ENCODE results near the gene SPTBN1. TPM values are rescaled to one million over a fixed set of nuclear protein-coding genes. Genes with fewer than 3 reads are reported as not detected.

SPTBN1 gene
- total and polyA plus RNA-seq, 7 experiments from 2014 or later: 43.3 to 207 (median 171) TPM

GRCh38 chr2:54653572-54654204, 197.6 kb downstream of the SPTBN1 start:
- CTCF ChIA-PET: no interaction called here

DNA sequence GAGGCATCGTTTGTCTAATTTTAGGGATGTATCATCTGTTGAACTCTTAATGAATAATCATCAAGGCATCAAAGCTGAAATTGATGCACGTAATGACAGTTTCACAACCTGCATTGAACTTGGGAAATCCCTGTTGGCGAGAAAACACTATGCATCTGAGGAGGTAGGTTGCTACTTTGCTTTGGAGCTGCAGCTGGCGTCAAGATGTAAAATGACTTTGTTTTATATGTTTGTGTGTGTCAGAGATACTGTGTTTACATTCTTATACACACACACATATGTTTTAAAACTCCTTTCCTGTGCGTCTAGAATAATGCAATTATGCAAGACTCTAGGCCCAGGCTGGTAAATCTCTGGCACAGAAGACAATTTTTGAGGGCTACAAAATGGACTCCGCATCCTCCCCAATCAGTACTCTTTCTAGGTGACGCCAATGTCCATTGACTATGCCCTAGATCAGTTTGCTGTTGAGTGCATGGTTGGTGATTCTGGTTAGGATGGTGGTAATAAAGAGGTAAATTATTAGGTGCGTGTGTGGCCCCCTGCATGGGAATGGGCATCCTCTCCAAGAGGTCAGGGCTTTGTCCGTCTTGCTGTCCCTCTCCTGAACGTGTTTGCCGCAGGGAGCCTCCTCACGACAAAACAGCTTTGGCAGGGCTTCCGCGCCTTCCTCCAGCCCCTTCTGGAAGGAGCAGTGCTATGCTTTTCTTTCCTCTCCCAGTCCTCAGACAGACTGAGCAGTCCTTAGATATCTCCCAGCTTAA, 199.1 kb downstream of the SPTBN1 start:
- ATAC-seq: no peak
- Histone ChIP-seq H3K4me3 (ENCODE audit: low read length) (no peak overlapping the region), H3K9me3 (ENCODE audit: control insufficient read depth in 2 of 3, low read length in 3 of 3) (no peaks in the 10 kb centered on the region), H3K27ac (ENCODE audit: low read depth, low read length) (no peak overlapping the region), H3K27me3 (ENCODE audit: control insufficient read depth in 2 of 2, insufficient read depth in 2 of 2, low read length in 2 of 2) (no peaks in the 10 kb centered on the region), H3K4me1 (ENCODE audit: control insufficient read depth in 2 of 2, insufficient read depth in 2 of 2, low read length in 2 of 2) (no peaks in the 10 kb centered on the region), H3K36me3 (ENCODE audit: control insufficient read depth in 2 of 3, insufficient read depth in 3 of 3, low read length in 3 of 3) (peaks cover 45 to 97% (median 51%) of the 10 kb centered on the region in 3 experiments)
- peaks cover 0 to 33% (median 4%) of the 10 kb centered on the region in 7 donors for H3K4me1 Mint-ChIP-seq
- H3K36me3 Mint-ChIP-seq: peaks cover 14 to 63% (median 57%) of the 10 kb centered on the region in 5 donors
- no peak overlapping the region for H3K4me3 Mint-ChIP-seq
- CTCF ChIA-PET: interaction anchor here (0.5 to 0.9 kb wide), 3 partner anchors 49 to 828 kb away, joined by 3 to 4 read pairs (median 3); no protein-coding TSS in a partner anchor
- DNase-seq: no peak
- H3K27me3 Mint-ChIP-seq: no peaks in the 10 kb centered on the region
- peak overlapping the region in 1 of 9 donors; percentile 62 for H3K27ac Mint-ChIP-seq
- POLR2A ChIA-PET: interaction anchor here (0.8 kb wide), 1 partner anchor 69 kb away, joined by 4 read pairs; no protein-coding TSS in a partner anchor
- intact Hi-C loops (cut with micrococcal nuclease): no loop called here
- peaks cover 0 to 2% (median 0%) of the 10 kb centered on the region in 11 donors for H3K9me3 Mint-ChIP-seq

More at GRCh38 chr2:54653572-54654204, 197.6 kb downstream of the SPTBN1 start:
- Histone ChIP-seq H3K36me3 (ENCODE audit: control insufficient read depth in 2 of 3, insufficient read depth in 3 of 3, low read length in 3 of 3) (peaks cover 35 to 97% (median 51%) of the 10 kb centered on the region in 3 experiments), H3K27me3 (ENCODE audit: control insufficient read depth in 2 of 2, insufficient read depth in 2 of 2, low read length in 2 of 2) (no peaks in the 10 kb centered on the region), H3K9me3 (ENCODE audit: control insufficient read depth in 2 of 3, low read length in 3 of 3) (no peaks in the 10 kb centered on the region), H3K4me1 (ENCODE audit: control insufficient read depth in 2 of 2, insufficient read depth in 2 of 2, low read length in 2 of 2) (no peaks in the 10 kb centered on the region), H3K27ac (ENCODE audit: low read depth, low read length) (no peak overlapping the region), H3K4me3 (ENCODE audit: low read length) (no peak overlapping the region)
- H3K27ac Mint-ChIP-seq: peak overlapping the region in 1 of 9 donors; percentile 42
- no peak for DNase-seq
- H3K9me3 Mint-ChIP-seq: no peaks in the 10 kb centered on the region
- ATAC-seq: no peak
- H3K27me3 Mint-ChIP-seq: no peaks in the 10 kb centered on the region
- no peak overlapping the region for H3K4me3 Mint-ChIP-seq
- intact Hi-C loops (cut with micrococcal nuclease): loop anchor here in 1 of 2 donors (5.0 kb wide), 1 partner anchor 36 kb away; no protein-coding TSS in a partner anchor
- POLR2A ChIA-PET: no interaction called here
- H3K4me1 Mint-ChIP-seq: peaks cover 0 to 31% (median 6%) of the 10 kb centered on the region in 7 donors
- peaks cover 18 to 67% (median 64%) of the 10 kb centered on the region in 5 donors for H3K36me3 Mint-ChIP-seq

- no peak for ATAC-seq
- no peaks in the 10 kb centered on the region for H3K4me1 ChIP-seq (ENCODE audit: control insufficient read depth in 2 of 2, insufficient read depth in 2 of 2, low read length in 2 of 2)
- H3K9me3 ChIP-seq (ENCODE audit: control insufficient read depth in 2 of 3, low read length in 3 of 3): no peaks in the 10 kb centered on the region
- H3K9me3 Mint-ChIP-seq: peaks cover 0 to 3% (median 0%) of the 10 kb centered on the region in 11 donors
- no peak overlapping the region for H3K4me3 ChIP-seq (ENCODE audit: low read length)
- CTCF ChIA-PET: interaction anchor here (1.0 to 1.2 kb wide), 2 partner anchors 9 to 10 kb away, joined by 3 read pairs; no protein-coding TSS in a partner anchor
- H3K4me1 Mint-ChIP-seq: peaks cover 0 to 33% (median 4%) of the 10 kb centered on the region in 7 donors
- H3K27me3 Mint-ChIP-seq: no peaks in the 10 kb centered on the region
- no peaks in the 10 kb centered on the region for H3K27me3 ChIP-seq (ENCODE audit: control insufficient read depth in 2 of 2, insufficient read depth in 2 of 2, low read length in 2 of 2)
- POLR2A ChIA-PET: interaction anchor here (0.8 kb wide), 1 partner anchor 52 kb away, joined by 3 read pairs; no protein-coding TSS in a partner anchor
- peaks cover 51 to 99% (median 51%) of the 10 kb centered on the region in 3 experiments for H3K36me3 ChIP-seq (ENCODE audit: control insufficient read depth in 2 of 3, insufficient read depth in 3 of 3, low read length in 3 of 3)
- peak overlapping the region in 4 of 9 donors; percentile 9 to 51 (median 33) for H3K27ac Mint-ChIP-seq
- H3K36me3 Mint-ChIP-seq: peaks cover 17 to 66% (median 61%) of the 10 kb centered on the region in 5 donors
- DNase-seq: no peak
- H3K27ac ChIP-seq (ENCODE audit: low read depth, low read length): no peak overlapping the region
- H3K4me3 Mint-ChIP-seq: no peak overlapping the region
- intact Hi-C loops (cut with micrococcal nuclease): loop anchor here (1.0 to 2.0 kb wide), 3 partner anchors 48 to 135 kb away; no protein-coding TSS in a partner anchor
Measured at GRCh38 chr2:54656863-54657262, 200.7 kb downstream of the SPTBN1 start.

DNA sequence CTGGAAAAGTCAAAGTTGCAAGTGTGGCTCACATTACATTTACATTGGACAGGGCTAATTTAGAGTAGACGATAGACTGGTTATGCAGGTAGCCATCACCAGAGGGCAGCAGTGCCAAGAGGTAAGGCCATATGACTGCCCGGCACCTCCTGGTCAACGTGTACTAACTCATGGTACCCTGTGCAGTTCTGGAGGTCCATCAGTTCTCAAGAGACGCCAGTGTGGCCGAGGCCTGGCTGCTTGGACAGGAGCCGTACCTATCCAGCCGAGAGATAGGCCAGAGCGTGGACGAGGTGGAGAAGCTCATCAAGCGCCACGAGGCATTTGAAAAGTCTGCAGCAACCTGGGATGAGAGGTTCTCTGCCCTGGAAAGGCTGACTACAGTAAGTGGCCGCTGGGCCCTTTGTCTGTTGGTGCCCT, 201.5 kb downstream of the SPTBN1 start:
- Histone ChIP-seq H3K4me3 (ENCODE audit: low read length) (no peak overlapping the region), H3K9me3 (ENCODE audit: control insufficient read depth in 2 of 3, low read length in 3 of 3) (no peaks in the 10 kb centered on the region), H3K27ac (ENCODE audit: low read depth, low read length) (no peak overlapping the region), H3K4me1 (ENCODE audit: control insufficient read depth in 2 of 2, insufficient read depth in 2 of 2, low read length in 2 of 2) (no peaks in the 10 kb centered on the region), H3K36me3 (ENCODE audit: control insufficient read depth in 2 of 3, insufficient read depth in 3 of 3, low read length in 3 of 3) (peaks cover 55 to 99% (median 56%) of the 10 kb centered on the region in 3 experiments), H3K27me3 (ENCODE audit: control insufficient read depth in 2 of 2, insufficient read depth in 2 of 2, low read length in 2 of 2) (no peaks in the 10 kb centered on the region)
- Mint-ChIP-seq H3K27me3 (no peaks in the 10 kb centered on the region), H3K4me1 (peaks cover 0 to 29% (median 0%) of the 10 kb centered on the region in 7 donors), H3K36me3 (peaks cover 18 to 64% (median 56%) of the 10 kb centered on the region in 5 donors), H3K4me3 (peak overlapping the region in 2 of 10 donors; percentile 32 to 62), H3K27ac (peak overlapping the region; percentile 33 to 94 (median 51)), H3K9me3 (peaks cover 0 to 3% (median 0%) of the 10 kb centered on the region in 11 donors)
- POLR2A ChIA-PET: no interaction called here
- intact Hi-C loops (cut with micrococcal nuclease): loop anchor here (1.0 to 2.0 kb wide), 3 partner anchors 47 to 135 kb away; no protein-coding TSS in a partner anchor
- CTCF ChIA-PET: interaction anchor here (0.8 kb wide), 1 partner anchor 47 kb away, joined by 3 read pairs; no protein-coding TSS in a partner anchor
- DNase-seq: peak in 2 of 9 donors; percentile 17
- peak; percentile 74 for ATAC-seq

- peaks cover 0 to 23% (median 0%) of the 10 kb centered on the region in 7 donors for H3K4me1 Mint-ChIP-seq
- Histone ChIP-seq H3K4me1 (ENCODE audit: control insufficient read depth in 2 of 2, insufficient read depth in 2 of 2, low read length in 2 of 2) (no peaks in the 10 kb centered on the region), H3K9me3 (ENCODE audit: control insufficient read depth in 2 of 3, low read length in 3 of 3) (no peaks in the 10 kb centered on the region), H3K4me3 (ENCODE audit: low read length) (no peak overlapping the region), H3K27ac (ENCODE audit: low read depth, low read length) (peak overlapping the region; percentile 15), H3K36me3 (ENCODE audit: control insufficient read depth in 2 of 3, insufficient read depth in 3 of 3, low read length in 3 of 3) (peaks cover 56 to 99% (median 62%) of the 10 kb centered on the region in 3 experiments), H3K27me3 (ENCODE audit: control insufficient read depth in 2 of 2, insufficient read depth in 2 of 2, low read length in 2 of 2) (no peaks in the 10 kb centered on the region)
- intact Hi-C loops (cut with micrococcal nuclease): no loop called here
- DNase-seq (no peak), ATAC-seq (no peak)
- peaks cover 0 to 3% (median 0%) of the 10 kb centered on the region in 11 donors for H3K9me3 Mint-ChIP-seq
- ChIA-PET CTCF (interaction anchor here (0.8 kb wide), 2 partner anchors 8 to 46 kb away, joined by 3 read pairs; no protein-coding TSS in a partner anchor), POLR2A (interaction anchor here (0.6 kb wide), 1 partner anchor 112 kb away, joined by 4 read pairs; no protein-coding TSS in a partner anchor)
- H3K36me3 Mint-ChIP-seq: peaks cover 23 to 64% (median 55%) of the 10 kb centered on the region in 5 donors
- H3K27ac Mint-ChIP-seq: peak overlapping the region in 6 of 9 donors; percentile 5 to 71 (median 51)
- no peaks in the 10 kb centered on the region for H3K27me3 Mint-ChIP-seq
- H3K4me3 Mint-ChIP-seq: no peak overlapping the region
Measured at GRCh38 chr2:54658564-54659071, 202.5 kb downstream of the SPTBN1 start.

GRCh38 chr2:54659527-54659926, 203.4 kb downstream of the SPTBN1 start:
- Mint-ChIP-seq H3K36me3 (peaks cover 23 to 66% (median 56%) of the 10 kb centered on the region in 5 donors), H3K4me1 (peaks cover 0 to 26% (median 0%) of the 10 kb centered on the region in 7 donors), H3K27ac (peak overlapping the region in 4 of 9 donors; percentile 40 to 42 (median 41)), H3K27me3 (no peaks in the 10 kb centered on the region), H3K9me3 (peaks cover 0 to 3% (median 0%) of the 10 kb centered on the region in 11 donors), H3K4me3 (no peak overlapping the region)
- no peak for DNase-seq
- Histone ChIP-seq H3K36me3 (ENCODE audit: control insufficient read depth in 2 of 3, insufficient read depth in 3 of 3, low read length in 3 of 3) (peaks cover 53 to 99% (median 62%) of the 10 kb centered on the region in 3 experiments), H3K4me3 (ENCODE audit: low read length) (no peak overlapping the region), H3K4me1 (ENCODE audit: control insufficient read depth in 2 of 2, insufficient read depth in 2 of 2, low read length in 2 of 2) (no peaks in the 10 kb centered on the region), H3K27ac (ENCODE audit: low read depth, low read length) (no peak overlapping the region), H3K9me3 (ENCODE audit: control insufficient read depth in 2 of 3, low read length in 3 of 3) (no peaks in the 10 kb centered on the region), H3K27me3 (ENCODE audit: control insufficient read depth in 2 of 2, insufficient read depth in 2 of 2, low read length in 2 of 2) (no peaks in the 10 kb centered on the region)
- ATAC-seq: no peak
- intact Hi-C loops (cut with micrococcal nuclease): no loop called here
- POLR2A ChIA-PET: no interaction called here
- CTCF ChIA-PET: interaction anchor here (1.0 kb wide), 1 partner anchor 19 kb away, joined by 3 read pairs; no protein-coding TSS in a partner anchor

Data from naive thymus-derived CD4-positive, alpha-beta T cell (primary cell).